Activated CD4-positive, alpha-beta T cell treated with anti-CD3 and anti-CD28 coated beads, Interleukin-10, Interleukin-2, amounts not matched to agents 100 ng/mL and 50 ng/mL, durations not matched to agents 16 hours and 8 hours (primary cell): ENCODE data around the gene AKAP9.
A peak's percentile ranks its signal among the peaks of the same experiment; 100 is the strongest.
"Not testable (repeated sequence)": the region's sequence is repeated elsewhere in the genome, so short reads cannot be mapped to it uniquely, and the experiment has no call there.

Experiments used
- DNase-seq: peaks from one replicate; pipeline ENCODE4 v3.0.0-alpha.2; 2020

Gene AKAP9

GRCh38 chr7:91946549-91946948 lies 5.9 kb downstream of the AKAP9 start:
- no peak for DNase-seq

- no peak for DNase-seq
Measured at GRCh38 chr7:91947948-91948347, 7.3 kb downstream of the AKAP9 start.

DNA sequence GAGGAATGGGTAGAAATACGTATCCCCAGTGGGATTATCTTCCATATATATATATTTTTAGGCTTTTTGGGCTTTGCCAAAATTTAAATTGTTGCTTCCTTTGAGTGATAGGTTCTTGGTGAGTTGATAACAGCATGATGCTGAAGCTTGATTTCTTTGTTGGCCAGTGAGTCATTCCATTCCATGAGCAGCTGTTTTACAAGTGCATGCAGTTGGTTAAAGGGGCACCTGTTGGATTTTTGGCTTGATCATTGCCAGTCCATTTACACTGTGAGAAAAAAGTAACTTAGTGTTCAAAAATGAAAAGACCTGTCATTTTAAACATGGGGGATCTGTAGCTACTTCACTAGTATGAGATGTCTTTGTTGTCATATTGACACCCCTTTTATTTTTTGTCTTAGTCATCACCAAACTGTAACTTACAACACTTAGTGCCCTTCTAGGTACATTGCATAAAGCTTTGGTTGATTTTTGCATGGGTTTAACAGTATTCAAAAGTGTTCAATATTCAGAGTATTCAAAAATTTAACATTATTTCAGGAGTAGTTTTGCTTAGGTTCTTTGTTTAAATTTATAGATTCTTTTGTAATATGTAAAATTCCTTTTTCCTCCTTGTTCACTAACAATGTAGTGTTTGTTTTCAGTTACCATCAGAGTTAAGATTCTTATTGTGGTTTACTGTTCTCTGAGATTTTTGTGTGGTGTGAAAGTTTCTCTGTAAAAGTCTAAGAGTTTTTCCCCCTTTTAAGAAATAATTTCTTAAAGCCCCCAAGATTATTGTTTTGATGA lies 8.8 kb downstream of the AKAP9 start:
- DNase-seq = peak; percentile 30

DNA sequence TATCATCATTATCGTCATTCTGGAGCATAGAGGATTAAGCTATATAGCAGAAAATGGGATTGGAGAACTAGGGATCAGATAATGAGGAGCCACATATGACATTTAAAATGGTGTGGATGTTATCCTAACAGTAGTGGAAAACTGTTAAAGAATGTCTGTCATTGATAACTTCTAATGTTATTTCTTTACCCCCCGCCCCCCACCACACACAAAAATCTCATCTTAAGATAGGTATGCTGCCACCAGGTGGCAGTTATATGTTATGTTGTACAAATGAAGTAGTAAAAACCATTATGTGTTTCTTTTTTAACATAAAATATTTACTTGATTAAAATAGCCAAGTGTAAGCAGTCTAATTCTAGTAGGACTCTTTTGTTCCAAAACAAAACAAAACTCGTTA lies 13.0 kb downstream of the AKAP9 start:
- DNase-seq = no peak

DNA sequence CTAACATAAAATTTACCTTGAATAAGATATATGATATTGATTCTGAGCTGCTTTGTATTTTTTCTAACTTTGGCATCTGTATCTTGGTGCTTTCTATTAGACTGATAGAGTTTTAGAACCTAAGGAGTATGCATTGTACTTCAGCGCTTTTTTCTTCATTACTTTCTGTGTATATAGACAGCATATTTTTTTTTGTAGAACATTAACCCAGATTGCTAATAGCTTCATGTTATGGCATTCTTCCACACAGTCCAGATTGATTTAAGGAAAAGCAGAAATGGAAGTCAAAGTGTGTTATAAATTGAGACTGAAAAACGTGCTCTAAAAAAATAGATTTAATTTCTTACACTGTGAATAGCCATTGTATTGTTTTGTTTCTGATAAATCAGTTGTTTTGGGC lies 15.8 kb downstream of the AKAP9 start:
- not testable (repeated sequence) for DNase-seq

- DNase-seq = no peak
Measured at GRCh38 chr7:91957232-91957631, 16.6 kb downstream of the AKAP9 start.

DNA sequence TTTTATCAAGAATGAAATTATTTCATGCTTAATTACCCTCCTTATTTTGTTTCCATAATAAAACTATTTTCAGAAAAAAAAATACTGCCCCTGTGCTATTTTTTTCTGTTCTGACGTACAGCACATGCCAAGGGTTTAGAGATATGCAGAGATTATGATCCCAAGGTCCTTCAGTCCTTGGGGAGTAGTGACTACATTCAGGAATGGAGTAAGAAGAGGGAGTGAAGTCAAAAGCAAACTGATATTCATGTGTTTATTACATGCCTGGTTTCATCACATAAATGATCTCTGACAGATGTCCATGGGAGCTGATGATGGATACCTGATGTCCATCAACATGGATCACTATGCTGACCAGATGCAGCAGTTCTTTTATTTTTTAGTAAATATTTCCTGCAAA lies 17.2 kb downstream of the AKAP9 start:
- no peak for DNase-seq

DNA sequence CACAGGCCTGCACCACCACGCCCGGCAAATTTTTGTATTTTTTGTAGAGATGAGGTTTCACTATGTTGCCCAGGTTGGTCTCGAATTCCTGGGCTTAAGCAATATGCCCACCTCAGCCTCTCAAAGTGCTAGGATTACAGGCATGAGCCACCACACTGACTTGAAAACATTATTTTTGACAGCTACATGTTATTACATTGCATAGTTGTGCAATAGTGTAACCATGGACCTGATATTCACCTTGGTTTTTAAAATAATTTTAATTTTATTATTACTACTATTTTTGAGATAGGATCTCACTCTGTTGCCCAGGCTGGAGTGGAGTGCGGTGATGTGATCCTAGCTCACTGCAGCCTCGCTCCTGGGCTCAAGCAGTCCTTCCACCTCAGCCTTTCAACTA lies 18.4 kb downstream of the AKAP9 start:
- DNase-seq = no peak

DNA sequence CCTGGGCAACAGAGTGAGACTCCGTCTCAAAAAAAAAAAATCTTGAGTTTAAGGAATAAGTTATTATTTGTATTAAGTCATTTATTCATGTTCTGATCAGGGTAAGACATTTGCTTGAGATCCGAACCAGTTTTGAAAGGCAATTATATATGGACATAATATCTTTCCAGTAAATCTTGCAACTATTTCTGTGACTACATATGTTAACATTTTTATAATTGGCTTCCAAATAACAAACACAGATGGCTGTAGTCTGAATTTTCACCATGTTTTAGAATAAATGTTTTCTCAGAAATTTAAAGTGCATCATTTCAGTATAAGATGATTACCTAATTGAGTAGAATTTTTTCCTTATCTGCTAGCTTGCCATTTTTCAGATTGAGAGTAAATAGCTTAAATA lies 21.2 kb downstream of the AKAP9 start:
- no peak for DNase-seq

DNA sequence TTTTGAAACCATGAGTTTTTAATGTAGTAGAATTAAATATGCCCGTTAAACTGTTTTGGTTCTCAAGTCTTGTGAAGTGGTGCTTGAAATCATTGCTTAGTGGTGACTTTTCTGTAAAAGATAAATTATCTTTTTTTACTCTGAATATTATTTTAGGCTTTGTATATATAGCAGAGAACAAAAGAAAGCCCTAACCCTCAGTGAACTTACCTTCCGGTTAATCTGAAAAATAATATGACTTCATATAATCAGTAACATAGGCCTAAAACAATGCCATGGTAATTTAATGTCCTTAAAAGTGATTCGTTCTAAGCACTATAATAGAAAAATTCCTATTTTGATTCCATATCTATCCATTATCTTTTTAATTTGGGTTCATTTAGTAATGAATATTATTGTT lies 21.8 kb downstream of the AKAP9 start:
- DNase-seq = no peak

DNA sequence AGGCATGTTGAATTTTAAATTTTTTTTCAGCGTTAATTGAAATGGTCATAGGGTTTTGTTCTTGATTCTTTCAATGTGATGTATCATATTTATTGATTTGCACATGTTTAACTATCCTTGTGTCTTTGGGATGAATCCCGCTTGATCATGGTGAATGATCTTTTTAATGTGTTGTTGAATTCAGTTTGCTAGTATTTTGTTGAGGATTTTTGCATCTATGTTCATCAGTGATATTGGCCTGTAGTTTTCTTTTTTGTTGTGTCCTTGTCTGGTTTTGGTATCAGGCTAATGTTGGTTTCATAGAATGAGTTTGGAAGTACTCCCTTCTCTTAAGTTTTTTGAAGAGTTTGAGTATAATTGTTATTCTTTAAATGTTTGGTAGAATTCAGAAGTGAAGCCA lies 26.9 kb downstream of the AKAP9 start:
- DNase-seq = not testable (repeated sequence)

GRCh38 chr7:91973639-91974038 lies 33.0 kb downstream of the AKAP9 start:
- DNase-seq = no peak

DNA sequence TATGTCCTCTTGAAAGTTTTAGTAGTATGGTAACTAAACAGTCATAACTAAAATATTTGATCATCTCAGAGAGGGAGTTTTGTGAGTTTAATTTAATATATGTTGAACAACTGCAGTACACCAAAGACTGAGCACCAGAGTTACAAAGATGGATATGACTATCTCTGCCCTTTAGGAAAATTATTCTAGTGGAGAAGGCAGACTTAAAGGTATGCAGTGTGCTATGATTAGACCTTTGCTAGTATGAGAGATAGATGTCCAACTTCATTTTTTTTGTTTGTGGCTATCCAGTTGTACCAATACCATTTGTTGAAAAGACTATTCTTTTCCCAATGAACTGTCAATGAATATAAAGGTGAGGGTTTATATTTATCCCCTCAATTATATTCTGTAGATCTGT lies 33.4 kb downstream of the AKAP9 start:
- DNase-seq = no peak

DNA sequence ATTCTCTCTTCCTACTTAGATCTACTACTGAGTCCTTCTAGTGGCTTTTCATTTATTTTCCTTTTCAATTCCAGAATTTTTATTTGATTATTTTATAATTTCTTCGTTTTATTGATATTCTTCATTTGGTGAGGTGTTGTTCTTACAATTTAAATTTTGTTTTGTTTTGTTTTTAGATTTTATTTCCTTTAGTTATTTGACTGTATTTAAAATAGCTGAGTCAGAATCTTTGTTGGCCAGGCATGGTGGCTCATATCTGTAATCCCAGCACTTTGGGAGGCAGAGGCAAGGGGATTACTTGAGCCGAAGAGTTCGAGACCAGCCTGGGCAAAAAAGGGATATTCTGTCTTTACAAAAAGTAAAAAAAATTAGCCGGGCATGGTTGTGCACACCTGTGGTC lies 36.1 kb downstream of the AKAP9 start:
- DNase-seq = no peak

GRCh38 chr7:91979590-91979989 lies 38.9 kb downstream of the AKAP9 start:
- DNase-seq = no peak

DNA sequence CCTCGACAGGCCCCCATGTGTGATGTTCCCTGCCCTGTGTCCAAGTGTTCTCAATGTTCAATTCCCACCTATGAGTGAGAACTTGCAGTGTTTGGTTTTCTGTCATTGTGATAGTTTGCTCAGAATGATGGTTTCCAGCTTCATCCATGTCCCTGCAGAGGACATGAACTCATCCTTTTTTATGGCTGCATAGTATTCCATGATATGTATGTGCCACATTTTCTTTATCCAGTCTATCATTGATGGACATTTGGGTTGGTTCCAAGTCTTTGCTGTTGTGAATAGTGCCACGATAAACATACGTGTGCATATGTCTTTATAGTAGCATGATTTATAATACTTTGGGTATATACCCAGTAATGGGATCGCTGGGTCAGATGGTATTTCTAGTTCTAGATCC lies 41.7 kb downstream of the AKAP9 start:
- DNase-seq = not testable (repeated sequence)

DNA sequence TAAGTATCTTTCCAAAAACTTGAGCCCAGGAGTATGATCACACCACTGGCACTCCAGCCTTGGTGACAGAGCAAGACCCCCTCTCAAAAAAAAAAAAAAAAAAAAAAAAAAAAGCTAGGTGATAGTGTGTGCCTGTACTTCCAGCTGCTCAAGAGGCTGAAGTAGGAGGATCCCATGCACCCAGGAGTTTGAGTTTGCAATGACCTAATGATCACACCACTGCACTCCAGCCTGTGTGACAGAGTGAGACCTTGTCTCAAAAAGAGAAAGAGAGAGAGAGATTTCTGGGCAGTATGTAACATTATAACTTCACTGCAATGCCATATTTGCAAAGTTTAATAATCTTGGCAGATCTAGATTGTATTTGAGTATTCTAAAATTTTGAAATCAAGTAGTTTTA lies 47.6 kb downstream of the AKAP9 start:
- no peak for DNase-seq

- no peak for DNase-seq
Measured at GRCh38 chr7:91993976-91994375, 53.3 kb downstream of the AKAP9 start.

DNA sequence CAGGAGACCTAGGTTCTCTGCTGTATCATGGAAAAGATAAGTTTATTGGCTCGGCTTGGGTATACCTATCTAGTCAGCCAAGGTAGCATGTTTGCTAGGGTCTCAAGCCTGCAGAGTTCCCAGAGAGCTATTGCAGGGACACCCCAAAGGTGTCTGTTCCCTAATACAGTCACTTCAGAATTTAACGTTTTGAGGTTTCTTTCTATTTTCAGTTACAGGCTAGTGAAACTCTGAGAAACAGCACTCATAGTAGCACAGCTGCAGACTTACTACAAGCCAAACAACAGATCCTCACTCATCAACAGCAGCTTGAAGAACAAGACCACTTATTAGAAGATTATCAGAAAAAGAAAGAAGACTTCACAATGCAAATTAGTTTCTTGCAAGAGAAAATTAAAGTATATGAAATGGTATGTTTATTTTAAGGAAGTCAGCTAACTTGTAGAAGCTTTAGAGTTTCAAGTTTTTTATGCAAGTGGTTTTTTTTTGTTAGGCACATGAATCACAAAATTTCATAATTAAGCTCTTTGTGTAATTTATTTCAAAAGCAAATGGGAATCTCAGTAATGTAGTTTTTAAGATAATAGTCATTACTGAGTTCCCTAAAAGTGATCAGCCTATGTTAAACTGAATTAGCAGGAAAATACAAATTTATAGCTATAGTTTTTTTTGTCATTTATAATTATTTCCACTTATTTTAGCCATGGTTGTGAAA lies 54.9 kb downstream of the AKAP9 start:
- DNase-seq = no peak

GRCh38 chr7:91999631-92000565 lies 59.2 kb downstream of the AKAP9 start:
- DNase-seq = no peak

- DNase-seq = no peak
Measured at GRCh38 chr7:92002720-92003119, 62.1 kb downstream of the AKAP9 start.

DNA sequence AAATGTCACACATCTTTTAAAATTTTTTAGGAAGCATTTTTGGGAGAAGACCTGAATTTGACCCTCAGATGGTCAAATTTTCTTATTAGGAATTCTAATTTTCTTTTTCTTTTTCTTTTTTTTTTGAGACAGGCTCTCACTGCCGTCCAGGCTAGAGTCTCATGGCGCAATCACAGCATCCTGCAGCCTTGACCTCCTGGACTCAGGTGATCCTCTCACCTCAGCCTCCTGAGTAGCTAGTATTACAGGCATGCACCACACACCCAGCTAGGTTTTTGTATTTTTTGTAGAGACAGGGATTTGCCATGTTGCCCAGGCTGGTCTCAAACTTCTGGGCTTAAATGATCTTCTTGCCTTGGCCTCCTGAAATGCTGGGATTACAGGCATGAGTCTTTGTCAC lies 65.4 kb downstream of the AKAP9 start:
- DNase-seq = no peak

- DNase-seq = no peak
Measured at GRCh38 chr7:92010215-92010614, 69.6 kb downstream of the AKAP9 start.

- no peak for DNase-seq
Measured at GRCh38 chr7:92013611-92014010, 72.9 kb downstream of the AKAP9 start.
